ENCODE measurements around the gene AJAP1.

DNA sequence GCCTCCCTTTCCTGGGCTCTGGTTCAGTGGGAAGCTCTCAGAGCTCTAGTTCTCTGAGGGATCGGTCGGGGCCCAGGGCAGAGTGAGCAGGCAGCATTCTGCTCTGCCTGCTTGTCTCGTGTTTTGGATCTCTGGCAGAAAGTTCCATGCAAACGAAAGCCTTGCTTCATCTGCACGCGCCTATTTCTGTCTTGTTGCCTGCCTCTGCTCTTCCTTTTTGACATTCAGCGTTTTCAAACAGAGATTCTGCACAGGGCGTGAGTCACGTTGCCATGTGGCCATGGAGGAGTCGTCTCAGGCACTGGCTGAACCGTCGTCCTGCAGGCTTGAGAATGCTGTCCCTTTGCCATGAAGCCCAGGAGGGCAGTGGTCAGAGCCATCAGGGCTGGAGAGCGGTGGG is 20.3 kb downstream of the AJAP1 start:
- TF ChIP-seq, protein P1, sequence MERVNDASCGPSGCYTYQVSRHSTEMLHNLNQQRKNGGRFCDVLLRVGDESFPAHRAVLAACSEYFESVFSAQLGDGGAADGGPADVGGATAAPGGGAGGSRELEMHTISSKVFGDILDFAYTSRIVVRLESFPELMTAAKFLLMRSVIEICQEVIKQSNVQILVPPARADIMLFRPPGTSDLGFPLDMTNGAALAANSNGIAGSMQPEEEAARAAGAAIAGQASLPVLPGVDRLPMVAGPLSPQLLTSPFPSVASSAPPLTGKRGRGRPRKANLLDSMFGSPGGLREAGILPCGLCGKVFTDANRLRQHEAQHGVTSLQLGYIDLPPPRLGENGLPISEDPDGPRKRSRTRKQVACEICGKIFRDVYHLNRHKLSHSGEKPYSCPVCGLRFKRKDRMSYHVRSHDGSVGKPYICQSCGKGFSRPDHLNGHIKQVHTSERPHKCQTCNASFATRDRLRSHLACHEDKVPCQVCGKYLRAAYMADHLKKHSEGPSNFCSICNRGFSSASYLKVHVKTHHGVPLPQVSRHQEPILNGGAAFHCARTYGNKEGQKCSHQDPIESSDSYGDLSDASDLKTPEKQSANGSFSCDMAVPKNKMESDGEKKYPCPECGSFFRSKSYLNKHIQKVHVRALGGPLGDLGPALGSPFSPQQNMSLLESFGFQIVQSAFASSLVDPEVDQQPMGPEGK (CRISPR knock-in tag; IDR thresholded peaks at IDR 0.05; ENCODE audit: borderline replicate concordance) = no peak
- no peak for TF ChIP-seq ZFP3 (CRISPR knock-in tag; IDR thresholded peaks at IDR 0.05)
- no peak for TF ChIP-seq GLIS3 (CRISPR knock-in tag; IDR thresholded peaks at IDR 0.05)
- no peak for TF ChIP-seq BACH2 (CRISPR knock-in tag; IDR thresholded peaks at IDR 0.05; ENCODE audit: borderline replicate concordance)
- TF ChIP-seq, protein P2, sequence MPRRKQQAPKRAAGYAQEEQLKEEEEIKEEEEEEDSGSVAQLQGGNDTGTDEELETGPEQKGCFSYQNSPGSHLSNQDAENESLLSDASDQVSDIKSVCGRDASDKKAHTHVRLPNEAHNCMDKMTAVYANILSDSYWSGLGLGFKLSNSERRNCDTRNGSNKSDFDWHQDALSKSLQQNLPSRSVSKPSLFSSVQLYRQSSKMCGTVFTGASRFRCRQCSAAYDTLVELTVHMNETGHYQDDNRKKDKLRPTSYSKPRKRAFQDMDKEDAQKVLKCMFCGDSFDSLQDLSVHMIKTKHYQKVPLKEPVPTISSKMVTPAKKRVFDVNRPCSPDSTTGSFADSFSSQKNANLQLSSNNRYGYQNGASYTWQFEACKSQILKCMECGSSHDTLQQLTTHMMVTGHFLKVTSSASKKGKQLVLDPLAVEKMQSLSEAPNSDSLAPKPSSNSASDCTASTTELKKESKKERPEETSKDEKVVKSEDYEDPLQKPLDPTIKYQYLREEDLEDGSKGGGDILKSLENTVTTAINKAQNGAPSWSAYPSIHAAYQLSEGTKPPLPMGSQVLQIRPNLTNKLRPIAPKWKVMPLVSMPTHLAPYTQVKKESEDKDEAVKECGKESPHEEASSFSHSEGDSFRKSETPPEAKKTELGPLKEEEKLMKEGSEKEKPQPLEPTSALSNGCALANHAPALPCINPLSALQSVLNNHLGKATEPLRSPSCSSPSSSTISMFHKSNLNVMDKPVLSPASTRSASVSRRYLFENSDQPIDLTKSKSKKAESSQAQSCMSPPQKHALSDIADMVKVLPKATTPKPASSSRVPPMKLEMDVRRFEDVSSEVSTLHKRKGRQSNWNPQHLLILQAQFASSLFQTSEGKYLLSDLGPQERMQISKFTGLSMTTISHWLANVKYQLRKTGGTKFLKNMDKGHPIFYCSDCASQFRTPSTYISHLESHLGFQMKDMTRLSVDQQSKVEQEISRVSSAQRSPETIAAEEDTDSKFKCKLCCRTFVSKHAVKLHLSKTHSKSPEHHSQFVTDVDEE (CRISPR knock-in tag; IDR thresholded peaks at IDR 0.05) = no peak
- no peak for TF ChIP-seq ESRRG (CRISPR knock-in tag; IDR thresholded peaks at IDR 0.05)
- TF ChIP-seq SNAI2 (CRISPR knock-in tag; IDR thresholded peaks at IDR 0.05) = no peak
- no peak for TF ChIP-seq RARB (CRISPR knock-in tag; IDR thresholded peaks at IDR 0.05)
- TF ChIP-seq, protein P3, sequence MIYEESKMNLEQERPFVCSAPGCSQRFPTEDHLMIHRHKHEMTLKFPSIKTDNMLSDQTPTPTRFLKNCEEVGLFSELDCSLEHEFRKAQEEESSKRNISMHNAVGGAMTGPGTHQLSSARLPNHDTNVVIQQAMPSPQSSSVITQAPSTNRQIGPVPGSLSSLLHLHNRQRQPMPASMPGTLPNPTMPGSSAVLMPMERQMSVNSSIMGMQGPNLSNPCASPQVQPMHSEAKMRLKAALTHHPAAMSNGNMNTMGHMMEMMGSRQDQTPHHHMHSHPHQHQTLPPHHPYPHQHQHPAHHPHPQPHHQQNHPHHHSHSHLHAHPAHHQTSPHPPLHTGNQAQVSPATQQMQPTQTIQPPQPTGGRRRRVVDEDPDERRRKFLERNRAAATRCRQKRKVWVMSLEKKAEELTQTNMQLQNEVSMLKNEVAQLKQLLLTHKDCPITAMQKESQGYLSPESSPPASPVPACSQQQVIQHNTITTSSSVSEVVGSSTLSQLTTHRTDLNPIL (CRISPR knock-in tag; IDR thresholded peaks at IDR 0.05; ENCODE audit: low read depth) = no peak
- TF ChIP-seq PPARA (CRISPR knock-in tag; IDR thresholded peaks at IDR 0.05; ENCODE audit: borderline replicate concordance) = no peak
- no peak for TF ChIP-seq TCF4 (CRISPR knock-in tag; IDR thresholded peaks at IDR 0.05; ENCODE audit: borderline replicate concordance)
